Neural cell (in vitro differentiated cells): ENCODE measurements around the gene EIF2B1.

Source experiments
- POLR2AphosphoS5 ChIP-seq: IDR thresholded peaks from 2 replicates; pipeline ENCODE4 v1.6.1; 2012
- RAD21 ChIP-seq: fragments of 450-650 bp; conservative IDR thresholded peaks from 2 replicates; pipeline ENCODE4 v1.6.1; 2014; ENCODE audit warnings: antibody characterized with exemption, mild to moderate bottlenecking, moderate library complexity
- TF ChIP-seq, protein P1 (sequence below): fragments of 450-650 bp; IDR thresholded peaks from 2 replicates; pipeline ENCODE4 v1.5.1; 2014; ENCODE audit warnings: antibody characterized with exemption, mild to moderate bottlenecking, moderate library complexity; ENCODE audit not compliant: poor library complexity, severe bottlenecking

- TF ChIP-seq, protein P1, sequence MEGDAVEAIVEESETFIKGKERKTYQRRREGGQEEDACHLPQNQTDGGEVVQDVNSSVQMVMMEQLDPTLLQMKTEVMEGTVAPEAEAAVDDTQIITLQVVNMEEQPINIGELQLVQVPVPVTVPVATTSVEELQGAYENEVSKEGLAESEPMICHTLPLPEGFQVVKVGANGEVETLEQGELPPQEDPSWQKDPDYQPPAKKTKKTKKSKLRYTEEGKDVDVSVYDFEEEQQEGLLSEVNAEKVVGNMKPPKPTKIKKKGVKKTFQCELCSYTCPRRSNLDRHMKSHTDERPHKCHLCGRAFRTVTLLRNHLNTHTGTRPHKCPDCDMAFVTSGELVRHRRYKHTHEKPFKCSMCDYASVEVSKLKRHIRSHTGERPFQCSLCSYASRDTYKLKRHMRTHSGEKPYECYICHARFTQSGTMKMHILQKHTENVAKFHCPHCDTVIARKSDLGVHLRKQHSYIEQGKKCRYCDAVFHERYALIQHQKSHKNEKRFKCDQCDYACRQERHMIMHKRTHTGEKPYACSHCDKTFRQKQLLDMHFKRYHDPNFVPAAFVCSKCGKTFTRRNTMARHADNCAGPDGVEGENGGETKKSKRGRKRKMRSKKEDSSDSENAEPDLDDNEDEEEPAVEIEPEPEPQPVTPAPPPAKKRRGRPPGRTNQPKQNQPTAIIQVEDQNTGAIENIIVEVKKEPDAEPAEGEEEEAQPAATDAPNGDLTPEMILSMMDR = no peak
- TF ChIP-seq POLR2AphosphoS5 = no peak
- TF ChIP-seq RAD21 = no peak
Measured at GRCh38 chr12:123645380-123645779, 11.9 kb upstream of the EIF2B1 start.
